H7 (cell line): ENCODE measurements around the gene HECTD4. TPM values are rescaled to one million over a fixed set of nuclear protein-coding genes. Genes with fewer than 3 reads are reported as not detected.
"Not testable (repeated sequence)": the region's sequence is repeated elsewhere in the genome, so short reads cannot be mapped to it uniquely, and the experiment has no call there.

Experiments used
- DNase-seq: peaks from one replicate; pipeline ENCODE4 v3.0.0; 2012
- H3K27me3 ChIP-seq: 2 replicates; pipeline ENCODE4 v1.6.0; 2011; ENCODE audit warnings: mild to moderate bottlenecking, low read length; ENCODE audit not compliant: control insufficient read depth, insufficient read depth
- H3K36me3 ChIP-seq: replicated peaks from 2 replicates; pipeline ENCODE4 v1.5.1; 2011; ENCODE audit warnings: low read length; ENCODE audit not compliant: control insufficient read depth, insufficient read depth
- H3K4me3 ChIP-seq: 2 replicates; pipeline ENCODE4 v1.5.1; 2011; ENCODE audit warnings: low read depth, mild to moderate bottlenecking, control low read depth, low read length, moderate library complexity; ENCODE audit not compliant: insufficient read depth
- total RNA-seq: library from RNA; depleted of rRNA; stranded (reverse); fragments of >200 nt; shearing (Covaris generic); gene quantifications from 2 replicates; pipeline ENCODE4 v1.2.3, GENCODE V29; 2014

Gene HECTD4
- total RNA-seq, 1 experiment from 2014 or later: 7.1 TPM

GRCh38 chr12:112261559-112261958 is 120.7 kb downstream of the HECTD4 start:
- H3K36me3 ChIP-seq: peaks cover 5% of the 10 kb centered on the region
- peak; percentile 59 for DNase-seq
- no peaks in the 10 kb centered on the region for H3K27me3 ChIP-seq
- H3K4me3 ChIP-seq: no peak overlapping the region

GRCh38 chr12:112258926-112259325 is 123.3 kb downstream of the HECTD4 start:
- Histone ChIP-seq H3K36me3 (peaks cover 4% of the 10 kb centered on the region), H3K4me3 (no peak overlapping the region), H3K27me3 (no peaks in the 10 kb centered on the region)
- no peak for DNase-seq

- Histone ChIP-seq H3K27me3 (no peaks in the 10 kb centered on the region), H3K4me3 (no peak overlapping the region), H3K36me3 (peaks cover 6% of the 10 kb centered on the region)
- peak; percentile 18 for DNase-seq
Observed at GRCh38 chr12:112256780-112257179, 125.5 kb downstream of the HECTD4 start.

GRCh38 chr12:112252184-112252583 is 130.0 kb downstream of the HECTD4 start:
- no peaks in the 10 kb centered on the region for H3K27me3 ChIP-seq
- no peak for DNase-seq
- peaks cover 5% of the 10 kb centered on the region; the same call in 1 of the 2 replicates for H3K36me3 ChIP-seq
- H3K4me3 ChIP-seq: no peak overlapping the region

GRCh38 chr12:112244902-112245301 is 137.3 kb downstream of the HECTD4 start:
- not testable (repeated sequence) for H3K36me3 ChIP-seq, DNase-seq, H3K27me3 ChIP-seq, H3K4me3 ChIP-seq

GRCh38 chr12:112243255-112244110 is 138.7 kb downstream of the HECTD4 start:
- H3K36me3 ChIP-seq: peaks cover 11% of the 10 kb centered on the region
- H3K4me3 ChIP-seq: no peak overlapping the region
- no peak for DNase-seq
- H3K27me3 ChIP-seq: no peaks in the 10 kb centered on the region

GRCh38 chr12:112241176-112241575 is 141.1 kb downstream of the HECTD4 start:
- Histone ChIP-seq H3K36me3 (peaks cover 14% of the 10 kb centered on the region), H3K27me3 (no peaks in the 10 kb centered on the region), H3K4me3 (no peak overlapping the region)
- no peak for DNase-seq

GRCh38 chr12:112239881-112240280 is 142.3 kb downstream of the HECTD4 start:
- Histone ChIP-seq H3K27me3 (no peaks in the 10 kb centered on the region), H3K4me3 (no peak overlapping the region), H3K36me3 (peaks cover 15% of the 10 kb centered on the region)
- no peak for DNase-seq

GRCh38 chr12:112239020-112239419 is 143.2 kb downstream of the HECTD4 start:
- Histone ChIP-seq H3K27me3 (no peaks in the 10 kb centered on the region), H3K4me3 (no peak overlapping the region), H3K36me3 (peaks cover 22% of the 10 kb centered on the region)
- DNase-seq: no peak

GRCh38 chr12:112238441-112238840 is 143.8 kb downstream of the HECTD4 start:
- no peak for DNase-seq
- Histone ChIP-seq H3K27me3 (no peaks in the 10 kb centered on the region), H3K36me3 (peaks cover 21% of the 10 kb centered on the region), H3K4me3 (no peak overlapping the region)

- Histone ChIP-seq H3K27me3 (no peaks in the 10 kb centered on the region), H3K36me3 (peaks cover 20% of the 10 kb centered on the region), H3K4me3 (no peak overlapping the region)
- no peak for DNase-seq
Observed at GRCh38 chr12:112236786-112237185, 145.4 kb downstream of the HECTD4 start.

- no peak overlapping the region for H3K4me3 ChIP-seq
Observed at GRCh38 chr12:112236386-112236785, 145.8 kb downstream of the HECTD4 start.

GRCh38 chr12:112234303-112234702 is 147.9 kb downstream of the HECTD4 start:
- H3K36me3 ChIP-seq: peaks cover 24% of the 10 kb centered on the region
- H3K4me3 ChIP-seq: no peak overlapping the region
- no peaks in the 10 kb centered on the region for H3K27me3 ChIP-seq
- no peak for DNase-seq

More at GRCh38 chr12:112236386-112236785, 145.8 kb downstream of the HECTD4 start:
- DNase-seq: no peak
- no peaks in the 10 kb centered on the region for H3K27me3 ChIP-seq
- peaks cover 20% of the 10 kb centered on the region for H3K36me3 ChIP-seq

GRCh38 chr12:112233242-112233641 is 149.0 kb downstream of the HECTD4 start:
- Histone ChIP-seq H3K36me3 (peaks cover 23% of the 10 kb centered on the region), H3K4me3 (no peak overlapping the region), H3K27me3 (no peaks in the 10 kb centered on the region)
- no peak for DNase-seq

- H3K36me3 ChIP-seq: peaks cover 23% of the 10 kb centered on the region
- H3K27me3 ChIP-seq: no peaks in the 10 kb centered on the region
- H3K4me3 ChIP-seq: no peak overlapping the region
- no peak for DNase-seq
Observed at GRCh38 chr12:112230136-112230535, 152.1 kb downstream of the HECTD4 start.
